HCT116 (cell line): ENCODE measurements around the gene KRTAP4-6. TPM values are rescaled to one million over a fixed set of nuclear protein-coding genes. Genes with fewer than 3 reads are reported as not detected.

Experiments
- ATAC-seq: fragments of 200-7000 bp; cut with Tn5 transposase; 2 replicates; pipeline ENCODE4 v1.9.1; 2020; ENCODE audit warnings: mild to moderate bottlenecking, moderate library complexity
- BruUV-seq: library from RNA; stranded (reverse); fragments of 400-500 nt; replicated peaks from 2 replicates; lab custom pipeline; 2021; lab: Mats Ljungman, UMichigan
- CTCF ChIA-PET: fragments of 300-600 bp; sonication (Branson Sonifier 250); formaldehyde crosslinking; loops from one replicate; lab custom pipeline; 2021; ENCODE audit warnings: antibody characterized with exemption; lab: Charles Lee
- POLR2A ChIA-PET: fragments of 300-600, 350-600 bp; sonication (Branson Sonifier 250); formaldehyde crosslinking; loops from one replicate; lab custom pipeline; 2021; ENCODE audit warnings: antibody characterized with exemption; lab: Charles Lee
- RAD21 ChIA-PET, 2 experiments: fragments of 300-600 bp; sonication (Branson Sonifier 250); formaldehyde crosslinking; loops; one replicate each; lab custom pipeline; 2023; ENCODE audit warnings: low total read pairs in 2 of 2; ENCODE audit not compliant: uncharacterized antibody in 2 of 2, unreplicated experiment in 2 of 2, low non-redundant PET in 1 of 2; lab: Charles Lee
- DNase-seq: peaks from one replicate; pipeline ENCODE4 v3.0.0-alpha.2; 2010; ENCODE audit warnings: low read depth, low spot score
- H2AFZ ChIP-seq: fragments of 200-600 bp; shearing (Covaris generic), sonication (generic); 2 replicates; pipeline ENCODE4 v1.6.1; 2017; ENCODE audit warnings: low read depth, mixed run types, mixed read lengths, antibody characterized with exemption, low read length; ENCODE audit not compliant: poor library complexity, severe bottlenecking
- H3K27ac ChIP-seq: 2 replicates; pipeline ENCODE4 v1.5.1; 2012; ENCODE audit warnings: low read depth, low read length
- H3K27me3 ChIP-seq: fragments of 200-600 bp; sonication (generic); 2 replicates; pipeline ENCODE4 v1.6.1; 2016; ENCODE audit warnings: mixed run types, low read length, mixed read lengths; ENCODE audit not compliant: insufficient read depth
- H3K36me3 ChIP-seq, 2 experiments: fragments of 200-500 bp in 1 of 2; fragments of 200-600 bp in 1 of 2; sonication (Bioruptor generic) in 1 of 2; sonication (generic) in 1 of 2; 2 replicates each; pipeline versions ENCODE4 v1.5.1 to v1.6.1; 2014 to 2016; ENCODE audit warnings: low read length in 2 of 2, inconsistent platforms in 1 of 2, mixed read lengths in 1 of 2, mixed run types in 1 of 2; ENCODE audit not compliant: insufficient read depth in 2 of 2, control insufficient read depth in 1 of 2
- H3K4me1 ChIP-seq, 2 experiments: fragments of 200-600 bp in 1 of 2; sonication (generic) in 1 of 2; 2 replicates each; pipeline versions ENCODE4 v1.5.1 to v1.6.1; 2012 to 2017; ENCODE audit warnings: low read length in 2 of 2, inconsistent platforms in 1 of 2, mild to moderate bottlenecking in 1 of 2, mixed read lengths in 1 of 2, mixed run types in 1 of 2, moderate library complexity in 1 of 2; ENCODE audit not compliant: insufficient read depth in 2 of 2, control insufficient read depth in 1 of 2
- H3K4me2 ChIP-seq: fragments of 200-600 bp; sonication (generic); 2 replicates; pipeline ENCODE4 v1.6.1; 2017; ENCODE audit warnings: mixed run types, low read length, mixed read lengths
- H3K4me3 ChIP-seq, 2 experiments: fragments of 200-600 bp in 1 of 2; sonication (generic) in 1 of 2; replicated peaks in 1 of 2; 2 replicates each; pipeline ENCODE4 v1.5.1; 2011 to 2016; ENCODE audit warnings: low read length in 2 of 2, control low read depth in 1 of 2, low read depth in 1 of 2, mild to moderate bottlenecking in 1 of 2, mixed read lengths in 1 of 2, mixed run types in 1 of 2
- H3K79me2 ChIP-seq: fragments of 200-600 bp; sonication (generic); 2 replicates; pipeline ENCODE4 v1.6.1; 2017; ENCODE audit warnings: mild to moderate bottlenecking, mixed run types, low read length, moderate library complexity, mixed read lengths; ENCODE audit not compliant: insufficient read depth
- H3K9ac ChIP-seq: fragments of 200-600 bp; sonication (generic); 2 replicates; pipeline ENCODE4 v1.6.1; 2016; ENCODE audit warnings: low read length, mixed read lengths
- H3K9me2 ChIP-seq: fragments of 200-600 bp; sonication (generic), shearing (Covaris generic); 2 replicates; pipeline ENCODE4 v1.6.1; 2017; ENCODE audit warnings: mixed run types, mild to moderate bottlenecking, moderate library complexity; ENCODE audit not compliant: insufficient read depth
- H3K9me3 ChIP-seq, 2 experiments: fragments of 200-500 bp in 1 of 2; fragments of 200-600 bp in 1 of 2; sonication (Bioruptor generic) in 1 of 2; sonication (generic) in 1 of 2; 2 replicates each; pipeline ENCODE4 v1.6.1; 2014 to 2017; ENCODE audit warnings: low read length in 2 of 2, mixed read lengths in 2 of 2, inconsistent platforms in 1 of 2, low read depth in 1 of 2, mild to moderate bottlenecking in 1 of 2, mixed run types in 1 of 2, moderate library complexity in 1 of 2; ENCODE audit not compliant: control insufficient read depth in 1 of 2, insufficient read depth in 1 of 2
- H4K20me1 ChIP-seq: fragments of 200-600 bp; sonication (generic), shearing (Covaris generic); 2 replicates; pipeline ENCODE4 v1.6.1; 2017; ENCODE audit warnings: mixed run types, mild to moderate bottlenecking, moderate library complexity; ENCODE audit not compliant: insufficient read depth
- CEBPB ChIP-seq: IDR thresholded peaks from 2 replicates; pipeline ENCODE4 v1.6.1; 2012; ENCODE audit warnings: low read depth
- EGR1 ChIP-seq: IDR thresholded peaks from 2 replicates; pipeline ENCODE4 v1.6.1; 2012; ENCODE audit warnings: low read depth
- EZH2 ChIP-seq: fragments of 200-600 bp; sonication (generic); IDR thresholded peaks from 2 replicates; pipeline ENCODE4 v1.6.1; 2017; ENCODE audit warnings: antibody characterized with exemption, mixed run types
- EZH2phosphoT487 ChIP-seq: fragments of 200-600 bp; IDR thresholded peaks from 2 replicates; pipeline ENCODE4 v1.6.1; 2018; ENCODE audit warnings: antibody characterized with exemption, borderline replicate concordance
- FOSL1 ChIP-seq: IDR thresholded peaks from 2 replicates; pipeline ENCODE4 v1.6.1; 2012; ENCODE audit warnings: low read depth
- JUND ChIP-seq: IDR thresholded peaks from 2 replicates; pipeline ENCODE4 v1.6.1; 2012
- POLR2A ChIP-seq: IDR thresholded peaks from 2 replicates; pipeline ENCODE4 v1.7.0; 2011; ENCODE audit warnings: borderline replicate concordance; ENCODE audit not compliant: insufficient read depth, insufficient read length; ENCODE audit errors: extremely low read depth
- SRF ChIP-seq: IDR thresholded peaks from 2 replicates; pipeline ENCODE4 v1.6.1; 2012; ENCODE audit warnings: low read depth
- TCF7L2 ChIP-seq: IDR thresholded peaks from 2 replicates; pipeline ENCODE4 v1.7.0; 2011; ENCODE audit warnings: borderline replicate concordance, inconsistent platforms; ENCODE audit not compliant: insufficient read depth, insufficient read length; ENCODE audit errors: extremely low read depth
- YY1 ChIP-seq: IDR thresholded peaks from 2 replicates; pipeline ENCODE4 v1.6.1; 2011; ENCODE audit warnings: low read length, low read depth, moderate library complexity, mild to moderate bottlenecking; ENCODE audit not compliant: insufficient replicate concordance; ENCODE audit errors: extremely low read depth
- intact Hi-C: fragments of 100-400 bp; cut with micrococcal nuclease; formaldehyde crosslinking; loops from 2 replicates; pipeline ENCODE4 v1.10.0; 2022
- total RNA-seq: library from RNA; stranded (reverse); gene quantifications from one replicate; pipeline ENCODE4 v1.2.1, GENCODE V29; 2021; ENCODE audit not compliant: unreplicated experiment
- TF ChIP-seq, protein P1 (sequence below), 3 experiments: fragments of 200-600 bp in 1 of 3; sonication (generic) in 1 of 3; IDR thresholded peaks in 2 of 3; conservative IDR thresholded peaks in 1 of 3; 2 replicates each; pipeline ENCODE4 v1.5.1; 2012 to 2017; ENCODE audit warnings: low read depth in 2 of 3, low read length in 2 of 3, antibody characterized with exemption in 1 of 3, borderline replicate concordance in 1 of 3, control low read depth in 1 of 3, mild to moderate bottlenecking in 1 of 3, mixed read lengths in 1 of 3, mixed run types in 1 of 3, moderate library complexity in 1 of 3; ENCODE audit not compliant: insufficient read depth in 1 of 3
- TF ChIP-seq, protein P2 (sequence below): IDR thresholded peaks from 2 replicates; pipeline ENCODE4 v1.6.1; 2012

Gene KRTAP4-6
- total RNA-seq, 1 experiment from 2014 or later, result not detected

GRCh38 chr17:41145261-41145660 is 4.9 kb upstream of the KRTAP4-6 start (continued):
- TF ChIP-seq, protein P1, sequence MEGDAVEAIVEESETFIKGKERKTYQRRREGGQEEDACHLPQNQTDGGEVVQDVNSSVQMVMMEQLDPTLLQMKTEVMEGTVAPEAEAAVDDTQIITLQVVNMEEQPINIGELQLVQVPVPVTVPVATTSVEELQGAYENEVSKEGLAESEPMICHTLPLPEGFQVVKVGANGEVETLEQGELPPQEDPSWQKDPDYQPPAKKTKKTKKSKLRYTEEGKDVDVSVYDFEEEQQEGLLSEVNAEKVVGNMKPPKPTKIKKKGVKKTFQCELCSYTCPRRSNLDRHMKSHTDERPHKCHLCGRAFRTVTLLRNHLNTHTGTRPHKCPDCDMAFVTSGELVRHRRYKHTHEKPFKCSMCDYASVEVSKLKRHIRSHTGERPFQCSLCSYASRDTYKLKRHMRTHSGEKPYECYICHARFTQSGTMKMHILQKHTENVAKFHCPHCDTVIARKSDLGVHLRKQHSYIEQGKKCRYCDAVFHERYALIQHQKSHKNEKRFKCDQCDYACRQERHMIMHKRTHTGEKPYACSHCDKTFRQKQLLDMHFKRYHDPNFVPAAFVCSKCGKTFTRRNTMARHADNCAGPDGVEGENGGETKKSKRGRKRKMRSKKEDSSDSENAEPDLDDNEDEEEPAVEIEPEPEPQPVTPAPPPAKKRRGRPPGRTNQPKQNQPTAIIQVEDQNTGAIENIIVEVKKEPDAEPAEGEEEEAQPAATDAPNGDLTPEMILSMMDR (IDR thresholded peaks at IDR 0.05 in 2 of 3, conservative IDR thresholded peaks at IDR 0.05 in 1 of 3; ENCODE audit: borderline replicate concordance in 1 of 3, insufficient read depth in 1 of 3, low read depth in 2 of 3, low read length in 2 of 3), result no peak
- TF ChIP-seq YY1, result no peak
- no peak for TF ChIP-seq CEBPB
- no peak for TF ChIP-seq JUND
- TF ChIP-seq TCF7L2, result no peak
- TF ChIP-seq, all 23 proteins: peak for 0

- H3K9me2 ChIP-seq, result no peaks in the 10 kb centered on the region
- peaks cover 0 to 33% of the 10 kb centered on the region in 2 experiments; a peak in 2 of 4 replicates for H3K9me3 ChIP-seq
- no peak overlapping the region for H3K9ac ChIP-seq
- CTCF ChIA-PET, result no interaction called here
- POLR2A ChIA-PET, result no interaction called here
- H3K4me2 ChIP-seq, result no peak overlapping the region
- no peak overlapping the region for H3K4me3 ChIP-seq
- RAD21 ChIA-PET, result no interaction called here
- no peak overlapping the region for H3K27ac ChIP-seq
- ATAC-seq (no peak), DNase-seq (no peak)
- H4K20me1 ChIP-seq, result no peaks in the 10 kb centered on the region
- H3K27me3 ChIP-seq, result no peaks in the 10 kb centered on the region
- intact Hi-C loops, result no loop called here
- H2AFZ ChIP-seq, result no peak overlapping the region
- TF ChIP-seq EGR1, result no peak
- no peak for TF ChIP-seq EZH2phosphoT487
- no peak for TF ChIP-seq JUND
- TF ChIP-seq SRF, result no peak
- no peak for TF ChIP-seq EZH2
- no peak for TF ChIP-seq POLR2A
- TF ChIP-seq, protein P2, sequence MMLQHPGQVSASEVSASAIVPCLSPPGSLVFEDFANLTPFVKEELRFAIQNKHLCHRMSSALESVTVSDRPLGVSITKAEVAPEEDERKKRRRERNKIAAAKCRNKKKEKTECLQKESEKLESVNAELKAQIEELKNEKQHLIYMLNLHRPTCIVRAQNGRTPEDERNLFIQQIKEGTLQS, result no peak
- TF ChIP-seq FOSL1, result no peak
- H3K36me3 ChIP-seq, result 0 out of 4 replicates have a peak, but pooled peaks cover 0 to 5% of the 10 kb centered on the region in 2 experiments
- H3K79me2 ChIP-seq, result no peaks in the 10 kb centered on the region
- H3K4me1 ChIP-seq, result no peaks in the 10 kb centered on the region; a peak in 1 of 4 replicates
- BruUV-seq, result no TSS peak
These were observed 4.5 kb upstream of the KRTAP4-6 start for GRCh38 chr17:41144846-41145245.
